SK-N-SH (cell line): ENCODE measurements around the gene CCDC197. TPM values are rescaled to one million over a fixed set of nuclear protein-coding genes. Genes with fewer than 3 reads are reported as not detected.

Source experiments
- CTCF ChIA-PET: fragments of 300-600, 350-600 bp; formaldehyde crosslinking; extraction: SDS; loops from one replicate; lab custom pipeline; 2021; lab: Yijun Ruan, JAX
- POLR2A ChIA-PET: fragments of 350-600 bp; sonication (Branson Sonifier 250); formaldehyde crosslinking; extraction: SDS; loops from one replicate; lab custom pipeline; 2020; ENCODE audit warnings: antibody characterized with exemption, inconsistent platforms; lab: Yijun Ruan, JAX
- DNase-seq: peaks from one replicate; pipeline ENCODE4 v3.0.0; 2012
- H2AFZ ChIP-seq: fragments of 200-600 bp; sonication (generic); 2 replicates; pipeline ENCODE4 v1.8.1; 2016; ENCODE audit warnings: antibody characterized with exemption, mild to moderate bottlenecking, low read depth
- H3F3A ChIP-seq: fragments of 200-600 bp; sonication (generic); replicated peaks from 2 replicates; pipeline ENCODE3; 2016; ENCODE audit warnings: antibody characterized with exemption, mild to moderate bottlenecking; ENCODE audit not compliant: insufficient read depth
- H3K27ac ChIP-seq, 2 experiments: fragments of 200-500 bp in 1 of 2; fragments of 200-600 bp in 1 of 2; sonication (Bioruptor generic) in 1 of 2; sonication (generic), shearing (Covaris generic) in 1 of 2; 2 replicates each; pipeline versions ENCODE4 v1.5.1 to v1.6.1; 2014 to 2016; ENCODE audit warnings: low read depth in 2 of 2, inconsistent platforms in 1 of 2, low read length in 1 of 2, mild to moderate bottlenecking in 1 of 2, mixed read lengths in 1 of 2
- H3K27me3 ChIP-seq: fragments of 200-600 bp; sonication (generic), shearing (Covaris generic); 2 replicates; pipeline ENCODE4 v1.6.1; 2016; ENCODE audit warnings: mixed run types; ENCODE audit not compliant: insufficient read depth
- H3K36me3 ChIP-seq, 2 experiments: fragments of 200-500 bp in 1 of 2; fragments of 200-600 bp in 1 of 2; sonication (Bioruptor generic) in 1 of 2; sonication (generic) in 1 of 2; replicated peaks in 1 of 2; 2 replicates each; pipeline versions ENCODE3 to v1.5.1; 2014 to 2016; ENCODE audit warnings: low read length in 1 of 2, mild to moderate bottlenecking in 1 of 2; ENCODE audit not compliant: insufficient read depth in 2 of 2, control insufficient read depth in 1 of 2
- H3K4me1 ChIP-seq, 2 experiments: fragments of 200-500 bp in 1 of 2; fragments of 200-600 bp in 1 of 2; sonication (Bioruptor generic) in 1 of 2; sonication (generic), shearing (Covaris generic) in 1 of 2; 2 replicates each; pipeline versions ENCODE4 v1.5.1 to v1.6.1; 2014 to 2016; ENCODE audit warnings: low read depth in 1 of 2, low read length in 1 of 2, mixed run types in 1 of 2; ENCODE audit not compliant: insufficient read depth in 2 of 2, control insufficient read depth in 1 of 2
- H3K4me2 ChIP-seq: fragments of 200-600 bp; sonication (generic), shearing (Covaris generic); 2 replicates; pipeline ENCODE4 v1.6.1; 2017; ENCODE audit warnings: mixed run types
- H3K4me3 ChIP-seq, 2 experiments: fragments of 200-500 bp in 1 of 2; fragments of 200-600 bp in 1 of 2; sonication (Bioruptor generic) in 1 of 2; sonication (generic), shearing (Covaris generic) in 1 of 2; 2 replicates each; pipeline versions ENCODE4 v1.5.1 to v1.8.1; 2014 to 2016; ENCODE audit warnings: low read depth in 2 of 2, inconsistent platforms in 1 of 2, low read length in 1 of 2, mild to moderate bottlenecking in 1 of 2, mixed read lengths in 1 of 2, moderate library complexity in 1 of 2
- H3K79me2 ChIP-seq: fragments of 200-600 bp; sonication (generic); 2 replicates; pipeline ENCODE4 v1.8.1; 2017; ENCODE audit warnings: mild to moderate bottlenecking; ENCODE audit not compliant: insufficient read depth
- H3K9ac ChIP-seq: fragments of 200-600 bp; sonication (generic); 2 replicates; pipeline ENCODE4 v1.6.1; 2017; ENCODE audit warnings: mixed run types
- H3K9me2 ChIP-seq: fragments of 200-600 bp; sonication (generic); 2 replicates; pipeline ENCODE4 v1.6.1; 2017; ENCODE audit warnings: mixed run types
- H3K9me3 ChIP-seq: fragments of 200-600 bp; sonication (generic); 2 replicates; pipeline ENCODE4 v1.6.1; 2017; ENCODE audit warnings: mixed run types, mild to moderate bottlenecking, moderate library complexity
- H4K20me1 ChIP-seq: fragments of 200-600 bp; sonication (generic); 2 replicates; pipeline ENCODE4 v1.6.1; 2017; ENCODE audit warnings: mild to moderate bottlenecking, mixed run types; ENCODE audit not compliant: insufficient read depth
- ELF1 ChIP-seq: IDR thresholded peaks from 2 replicates; pipeline ENCODE4 v1.4.0; 2012
- EZH2phosphoT487 ChIP-seq: fragments of 200-600 bp; sonication (generic); IDR thresholded peaks from 2 replicates; pipeline ENCODE4 v1.6.1; 2017; ENCODE audit warnings: low read depth, mixed run types, mild to moderate bottlenecking, antibody characterized with exemption, moderate library complexity, borderline replicate concordance
- FOXJ3 ChIP-seq: sonication (generic); formaldehyde crosslinking; IDR thresholded peaks from 2 replicates; pipeline ENCODE4 v1.5.1; 2020; ENCODE audit warnings: mild to moderate bottlenecking, missing genetic modification reagents
- GATA2 ChIP-seq: sonication (generic); formaldehyde crosslinking; IDR thresholded peaks from 2 replicates; pipeline ENCODE4 v1.5.0; 2020; ENCODE audit warnings: mild to moderate bottlenecking, missing genetic modification reagents
- MEF2A ChIP-seq: IDR thresholded peaks from 2 replicates; pipeline ENCODE4 v1.4.0; 2012; ENCODE audit warnings: low read depth, borderline replicate concordance
- NRF1 ChIP-seq: IDR thresholded peaks from 2 replicates; pipeline ENCODE4 v1.6.1; 2012; ENCODE audit warnings: low read depth, mild to moderate bottlenecking, low read length
- RAD21 ChIP-seq: IDR thresholded peaks from 2 replicates; pipeline ENCODE4 v1.6.1; 2012; ENCODE audit warnings: mild to moderate bottlenecking, low read length
- REST ChIP-seq: IDR thresholded peaks from 2 replicates; pipeline ENCODE4 v1.6.1; 2012; ENCODE audit warnings: mild to moderate bottlenecking, low read depth, low read length, moderate library complexity
- RFX5 ChIP-seq: IDR thresholded peaks from 2 replicates; pipeline ENCODE4 v1.6.1; 2012; ENCODE audit warnings: mild to moderate bottlenecking, improper control_type of control experiment, low read length
- RXRA ChIP-seq: IDR thresholded peaks from 2 replicates; pipeline ENCODE4 v1.4.0; 2012; ENCODE audit warnings: low read depth, mild to moderate bottlenecking, borderline replicate concordance
- SIN3A ChIP-seq: IDR thresholded peaks from 2 replicates; pipeline ENCODE4 v1.6.1; 2012; ENCODE audit warnings: low read depth, mild to moderate bottlenecking, low read length, moderate library complexity, borderline replicate concordance
- SMC3 ChIP-seq: IDR thresholded peaks from 2 replicates; pipeline ENCODE4 v1.6.1; 2012; ENCODE audit warnings: low read depth, low read length, improper control_type of control experiment
- TAF1 ChIP-seq: IDR thresholded peaks from 2 replicates; pipeline ENCODE4 v1.6.1; 2012; ENCODE audit warnings: low read depth, mild to moderate bottlenecking, low read length, moderate library complexity, borderline replicate concordance
- TCF12 ChIP-seq: IDR thresholded peaks from 2 replicates; pipeline ENCODE4 v1.4.0; 2012
- WGBS: methylation state at CpG from one replicate; pipeline ENCODE4 v1.1.6; 2017; ENCODE audit warnings: low lambda C conversion rate; 5-methylcytosine and 5-hydroxymethylcytosine counted together
- polyA plus RNA-seq, 3 experiments: library from polyadenylated mRNA; depleted of rRNA; stranded (reverse); fragments of >200 nt; gene quantifications; 2 replicates each; pipeline ENCODE4 v1.2.3, GENCODE V29; 2012
- TF ChIP-seq, protein P1 (sequence below): fragments of 200-600 bp; sonication (generic); IDR thresholded peaks from 2 replicates; pipeline ENCODE4 v1.6.1; 2017; ENCODE audit warnings: antibody characterized with exemption, mild to moderate bottlenecking, moderate library complexity
- TF ChIP-seq, protein P2 (sequence below): IDR thresholded peaks from 2 replicates; pipeline ENCODE4 v1.4.0; 2012; ENCODE audit warnings: low read depth, borderline replicate concordance

Gene CCDC197
- polyA plus RNA-seq, 1 of the 3 experiments (the other 2 are of a cell fraction), result not detected

GRCh38 chr14:93970965-93971634 is 26.0 kb upstream of the CCDC197 start:
- no peaks in the 10 kb centered on the region for H3K9me2 ChIP-seq
- peaks cover 0 to 3% of the 10 kb centered on the region in 2 experiments; a peak in 1 of 4 replicates for H3K4me1 ChIP-seq
- no peak for DNase-seq
- no peak overlapping the region for H2AFZ ChIP-seq
- H3K27me3 ChIP-seq, result no peaks in the 10 kb centered on the region
- no peaks in the 10 kb centered on the region for H4K20me1 ChIP-seq
- no peak overlapping the region for H3K9ac ChIP-seq
- H3K4me2 ChIP-seq, result no peak overlapping the region
- WGBS, result 59% methylated on average over 12 of the region's 15 CpGs
- POLR2A ChIA-PET, result no interaction called here
- H3K36me3 ChIP-seq, result no peaks in the 10 kb centered on the region
- H3K4me3 ChIP-seq, result no peak overlapping the region; a peak in 1 of 4 replicates
- no peak for TF ChIP-seq SMC3
- TF ChIP-seq RFX5, result no peak
- TF ChIP-seq NRF1, result no peak
- TF ChIP-seq, protein P1, sequence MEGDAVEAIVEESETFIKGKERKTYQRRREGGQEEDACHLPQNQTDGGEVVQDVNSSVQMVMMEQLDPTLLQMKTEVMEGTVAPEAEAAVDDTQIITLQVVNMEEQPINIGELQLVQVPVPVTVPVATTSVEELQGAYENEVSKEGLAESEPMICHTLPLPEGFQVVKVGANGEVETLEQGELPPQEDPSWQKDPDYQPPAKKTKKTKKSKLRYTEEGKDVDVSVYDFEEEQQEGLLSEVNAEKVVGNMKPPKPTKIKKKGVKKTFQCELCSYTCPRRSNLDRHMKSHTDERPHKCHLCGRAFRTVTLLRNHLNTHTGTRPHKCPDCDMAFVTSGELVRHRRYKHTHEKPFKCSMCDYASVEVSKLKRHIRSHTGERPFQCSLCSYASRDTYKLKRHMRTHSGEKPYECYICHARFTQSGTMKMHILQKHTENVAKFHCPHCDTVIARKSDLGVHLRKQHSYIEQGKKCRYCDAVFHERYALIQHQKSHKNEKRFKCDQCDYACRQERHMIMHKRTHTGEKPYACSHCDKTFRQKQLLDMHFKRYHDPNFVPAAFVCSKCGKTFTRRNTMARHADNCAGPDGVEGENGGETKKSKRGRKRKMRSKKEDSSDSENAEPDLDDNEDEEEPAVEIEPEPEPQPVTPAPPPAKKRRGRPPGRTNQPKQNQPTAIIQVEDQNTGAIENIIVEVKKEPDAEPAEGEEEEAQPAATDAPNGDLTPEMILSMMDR, result no peak
- TF ChIP-seq TAF1, result no peak
- TF ChIP-seq, protein P2, sequence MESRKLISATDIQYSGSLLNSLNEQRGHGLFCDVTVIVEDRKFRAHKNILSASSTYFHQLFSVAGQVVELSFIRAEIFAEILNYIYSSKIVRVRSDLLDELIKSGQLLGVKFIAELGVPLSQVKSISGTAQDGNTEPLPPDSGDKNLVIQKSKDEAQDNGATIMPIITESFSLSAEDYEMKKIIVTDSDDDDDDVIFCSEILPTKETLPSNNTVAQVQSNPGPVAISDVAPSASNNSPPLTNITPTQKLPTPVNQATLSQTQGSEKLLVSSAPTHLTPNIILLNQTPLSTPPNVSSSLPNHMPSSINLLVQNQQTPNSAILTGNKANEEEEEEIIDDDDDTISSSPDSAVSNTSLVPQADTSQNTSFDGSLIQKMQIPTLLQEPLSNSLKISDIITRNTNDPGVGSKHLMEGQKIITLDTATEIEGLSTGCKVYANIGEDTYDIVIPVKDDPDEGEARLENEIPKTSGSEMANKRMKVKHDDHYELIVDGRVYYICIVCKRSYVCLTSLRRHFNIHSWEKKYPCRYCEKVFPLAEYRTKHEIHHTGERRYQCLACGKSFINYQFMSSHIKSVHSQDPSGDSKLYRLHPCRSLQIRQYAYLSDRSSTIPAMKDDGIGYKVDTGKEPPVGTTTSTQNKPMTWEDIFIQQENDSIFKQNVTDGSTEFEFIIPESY, result no peak
- TF ChIP-seq MEF2A, result no peak
- no peak for TF ChIP-seq RXRA
- TF ChIP-seq SIN3A, result no peak
- no peak for TF ChIP-seq GATA2 (CRISPR knock-in tag)
- TF ChIP-seq FOXJ3 (CRISPR knock-in tag), result no peak
- TF ChIP-seq REST, result no peak
- TF ChIP-seq TCF12, result no peak
- TF ChIP-seq RAD21, result no peak
- TF ChIP-seq EZH2phosphoT487, result no peak
- TF ChIP-seq ELF1, result no peak
- TF ChIP-seq, all 33 proteins: peak for 0
- no peaks in the 10 kb centered on the region for H3K79me2 ChIP-seq
- no peak overlapping the region for H3K27ac ChIP-seq
- H3F3A ChIP-seq, result peaks cover 6% of the 10 kb centered on the region
- H3K9me3 ChIP-seq, result no peaks in the 10 kb centered on the region
- CTCF ChIA-PET, result interaction anchor here (0.9 to 6.0 kb wide), 10 partner anchors 10 to 316 kb away, joined by 3 to 69 read pairs (median 5); partner anchors contain the start of gene OTUB2
